GM23338 (cell line): ENCODE measurements around the gene PGAM1. TPM values are rescaled to one million over a fixed set of nuclear protein-coding genes. Genes with fewer than 3 reads are reported as not detected.

Experiments
- ATAC-seq: fragments of 200-7000 bp; cut with Tn5 transposase; 3 replicates; pipeline ENCODE4 v1.9.1; 2020
- DNase-seq: peaks from one replicate; pipeline ENCODE4 v3.0.0-alpha.2; 2015; ENCODE audit warnings: low spot score
- H2AFZ ChIP-seq: fragments of 200-600 bp; sonication (generic); 2 replicates; pipeline ENCODE4 v1.8.0; 2016; ENCODE audit warnings: antibody characterized with exemption, mild to moderate bottlenecking, moderate library complexity
- H3F3A ChIP-seq: fragments of 200-600 bp; sonication (generic); replicated peaks from 2 replicates; pipeline ENCODE4 v1.8.0; 2017; ENCODE audit warnings: antibody characterized with exemption, mixed run types, low read depth
- H3K27ac ChIP-seq: fragments of 200-600 bp; sonication (generic); 2 replicates; pipeline ENCODE4 v1.6.1; 2016; ENCODE audit warnings: low read depth
- H3K27me3 ChIP-seq: fragments of 200-600 bp; sonication (generic); 2 replicates; pipeline ENCODE4 v1.8.0; 2016; ENCODE audit warnings: mild to moderate bottlenecking, mixed run types, moderate library complexity; ENCODE audit not compliant: insufficient read depth
- H3K36me3 ChIP-seq: fragments of 200-600 bp; sonication (generic); 2 replicates; pipeline ENCODE4 v1.8.0; 2016; ENCODE audit warnings: mild to moderate bottlenecking; ENCODE audit not compliant: insufficient read depth
- H3K4me1 ChIP-seq: fragments of 200-600 bp; sonication (generic); 2 replicates; pipeline ENCODE4 v1.8.0; 2016; ENCODE audit warnings: mild to moderate bottlenecking, moderate library complexity; ENCODE audit not compliant: insufficient read depth
- H3K4me2 ChIP-seq: fragments of 200-600 bp; sonication (generic); 2 replicates; pipeline ENCODE4 v1.7.1; 2017; ENCODE audit warnings: mixed run types
- H3K4me3 ChIP-seq: fragments of 200-600 bp; sonication (generic); 2 replicates; pipeline ENCODE4 v1.6.1; 2016; ENCODE audit warnings: mixed run types
- H3K79me2 ChIP-seq: fragments of 200-600 bp; sonication (generic); replicated peaks from 2 replicates; pipeline ENCODE4 v1.8.0; 2017; ENCODE audit warnings: mild to moderate bottlenecking; ENCODE audit not compliant: insufficient read depth
- H3K9me2 ChIP-seq: fragments of 200-600 bp; sonication (generic); 2 replicates; pipeline ENCODE4 v1.8.0; 2017; ENCODE audit not compliant: insufficient read depth
- H4K20me1 ChIP-seq: fragments of 200-600 bp; sonication (generic); replicated peaks from 2 replicates; pipeline ENCODE4 v1.8.0; 2017; ENCODE audit warnings: mild to moderate bottlenecking; ENCODE audit not compliant: insufficient read depth
- H3K27ac Mint-ChIP-seq: 2 replicates; pipeline ENCODE4 v1.8.0; 2020; ENCODE audit warnings: inconsistent platforms, mild to moderate bottlenecking, moderate library complexity, mixed read lengths
- H3K27me3 Mint-ChIP-seq: 3 replicates; pipeline ENCODE4 v1.8.0; 2022; ENCODE audit warnings: low read depth, mild to moderate bottlenecking, moderate library complexity, mixed read lengths, inconsistent platforms; ENCODE audit not compliant: insufficient read depth, poor library complexity
- H3K36me3 Mint-ChIP-seq: 3 replicates; pipeline ENCODE4 v1.8.0; 2021; ENCODE audit warnings: low read depth, mild to moderate bottlenecking, inconsistent platforms, moderate library complexity, mixed read lengths
- H3K4me1 Mint-ChIP-seq: 3 replicates; pipeline ENCODE4 v1.8.0; 2020; ENCODE audit warnings: mild to moderate bottlenecking, inconsistent platforms, mixed read lengths
- H3K4me3 Mint-ChIP-seq: 3 replicates; pipeline ENCODE4 v1.8.0; 2021; ENCODE audit warnings: moderate library complexity, mild to moderate bottlenecking, inconsistent platforms, mixed read lengths
- H3K9me3 Mint-ChIP-seq: 3 replicates; pipeline ENCODE4 v1.8.0; 2020; ENCODE audit warnings: moderate library complexity, mild to moderate bottlenecking, inconsistent platforms, mixed read lengths
- CREB1 ChIP-seq: fragments of 250-450 bp; sonication (Bioruptor Pico); IDR thresholded peaks from 2 replicates; pipeline ENCODE4 v1.5.0; 2020; ENCODE audit warnings: low read depth, mild to moderate bottlenecking, moderate library complexity
- CTCF ChIP-seq, 2 experiments: fragments of 200-600 bp in 1 of 2; sonication (generic) in 1 of 2; conservative IDR thresholded peaks; 2 replicates each; pipeline versions ENCODE4 v1.5.1 to v1.6.1; 2016 to 2017; ENCODE audit warnings: antibody characterized with exemption in 2 of 2, low read depth in 2 of 2, mild to moderate bottlenecking in 2 of 2, moderate library complexity in 1 of 2
- ETS1 ChIP-seq: IDR thresholded peaks from 2 replicates; pipeline ENCODE4 v1.6.1; 2016; ENCODE audit warnings: antibody characterized with exemption
- EZH2 ChIP-seq: fragments of 200-600 bp; sonication (generic); IDR thresholded peaks from one replicate; pipeline ENCODE4 v1.8.0; 2017; ENCODE audit warnings: antibody characterized with exemption, mild to moderate bottlenecking, low read depth; ENCODE audit not compliant: unreplicated experiment
- EZH2phosphoT487 ChIP-seq: fragments of 200-600 bp; sonication (generic); IDR thresholded peaks from one replicate; pipeline ENCODE4 v1.8.1; 2018; ENCODE audit warnings: antibody characterized with exemption; ENCODE audit not compliant: unreplicated experiment
- JUNB ChIP-seq: IDR thresholded peaks from one replicate; pipeline ENCODE4 v1.6.1; 2016; ENCODE audit warnings: antibody characterized with exemption; ENCODE audit not compliant: unreplicated experiment
- NANOG ChIP-seq: IDR thresholded peaks from 2 replicates; pipeline ENCODE4 v1.6.1; 2016; ENCODE audit warnings: antibody characterized with exemption, borderline replicate concordance
- POLR2AphosphoS5 ChIP-seq: IDR thresholded peaks from 2 replicates; pipeline ENCODE4 v1.6.1; 2016; ENCODE audit warnings: antibody characterized with exemption, low read depth
- REST ChIP-seq: IDR thresholded peaks from one replicate; pipeline ENCODE4 v1.6.1; 2018; ENCODE audit warnings: antibody characterized with exemption; ENCODE audit not compliant: unreplicated experiment
- STAT1 ChIP-seq: IDR thresholded peaks from one replicate; pipeline ENCODE4 v1.6.1; 2016; ENCODE audit warnings: antibody characterized with exemption; ENCODE audit not compliant: unreplicated experiment
- ZNF114 ChIP-seq: fragments of 250-450 bp; sonication (Bioruptor Pico); IDR thresholded peaks from 2 replicates; pipeline ENCODE4 v1.5.0; 2020; ENCODE audit warnings: mild to moderate bottlenecking, moderate library complexity
- ZNF331 ChIP-seq: fragments of 250-450 bp; sonication (Bioruptor Pico); IDR thresholded peaks from 2 replicates; pipeline ENCODE4 v1.5.0; 2020; ENCODE audit warnings: low read depth, mild to moderate bottlenecking, moderate library complexity
- ZNF462 ChIP-seq: fragments of 250-450 bp; sonication (Bioruptor Pico); IDR thresholded peaks from 2 replicates; pipeline ENCODE4 v1.5.0; 2020; ENCODE audit warnings: mild to moderate bottlenecking, moderate library complexity
- polyA plus RNA-seq: library from polyadenylated mRNA; unstranded; fragments of >200 nt; fragmentation: Nextera tagmentation; extraction: Ambion mirVana; gene quantifications from 2 replicates; pipeline ENCODE4 v1.2.1, GENCODE V29; 2016
- total RNA-seq: library from RNA; depleted of rRNA; stranded (reverse); fragments of >200 nt; shearing (Covaris generic); gene quantifications from 2 replicates; pipeline ENCODE4 v1.2.3, GENCODE V29; 2014

The PGAM1 gene
- total and polyA plus RNA-seq, 2 experiments from 2014 or later: 497 to 930 TPM

GRCh38 chr10:97452352-97452751, 26.4 kb downstream of the PGAM1 start:
- no peak overlapping the region for H3K4me3 Mint-ChIP-seq
- peaks cover 46% of the 10 kb centered on the region for H3K79me2 ChIP-seq
- H3F3A ChIP-seq: 0 out of 2 replicates have a peak, but pooled peaks cover 10% of the 10 kb centered on the region
- H3K27me3 Mint-ChIP-seq: peaks cover 8% of the 10 kb centered on the region
- no peak overlapping the region for H2AFZ ChIP-seq
- no peak overlapping the region for H3K27ac Mint-ChIP-seq
- no peaks in the 10 kb centered on the region for H3K27me3 ChIP-seq
- peaks cover 3% of the 10 kb centered on the region; the same call in 1 of the 3 replicates for H3K4me1 Mint-ChIP-seq
- no peak for ATAC-seq
- H3K27ac ChIP-seq: no peak overlapping the region
- no peak overlapping the region for H3K4me3 ChIP-seq
- no peak for DNase-seq
- H3K9me3 Mint-ChIP-seq: no peaks in the 10 kb centered on the region
- H3K36me3 ChIP-seq: peaks cover 20% of the 10 kb centered on the region; the same call in 1 of the 2 replicates
- no peak for TF ChIP-seq POLR2AphosphoS5
- TF ChIP-seq ETS1: no peak
- no peak for TF ChIP-seq NANOG
- no peak for TF ChIP-seq JUNB
- no peak for TF ChIP-seq CREB1 (CRISPR knock-in tag)
- no peak for TF ChIP-seq ZNF462 (CRISPR knock-in tag)
- no peak for TF ChIP-seq EZH2phosphoT487
- TF ChIP-seq STAT1: no peak
- TF ChIP-seq ZNF114 (CRISPR knock-in tag): no peak
- TF ChIP-seq REST: no peak
- TF ChIP-seq ZNF331: no peak
- TF ChIP-seq EZH2: no peak
- TF ChIP-seq CTCF (conservative IDR thresholded peaks at IDR 0.05; ENCODE audit: low read depth in 2 of 2): no peak
- no peaks in the 10 kb centered on the region for H3K9me2 ChIP-seq
- peaks cover 51% of the 10 kb centered on the region for H3K36me3 Mint-ChIP-seq
- peaks cover 3% of the 10 kb centered on the region; the same call in 1 of the 2 replicates for H3K4me1 ChIP-seq
- H4K20me1 ChIP-seq: peaks cover 29% of the 10 kb centered on the region
- no peak overlapping the region for H3K4me2 ChIP-seq
